Ascending aorta (tissue), 2 donors: ENCODE data around the gene SAMM50. TPM values are rescaled to one million over a fixed set of nuclear protein-coding genes. Genes with fewer than 3 reads are reported as not detected.
A peak's percentile ranks its signal among the peaks of the same experiment; 100 is the strongest.

ENCODE experiments used
- DNase-seq, 2 donors: peaks; one replicate each; pipeline ENCODE4 v3.0.0-alpha.2; 2019; ENCODE audit warnings: low spot score in 2 of 2
- H3K27ac ChIP-seq, 2 donors: fragments of 200-600 bp; sonication (generic); one replicate each; pipeline ENCODE4 v1.5.1; 2016 to 2017; ENCODE audit warnings: mild to moderate bottlenecking in 1 of 2
- H3K27me3 ChIP-seq: fragments of 200-600 bp; sonication (generic); one replicate; pipeline ENCODE4 v1.5.1; 2017
- H3K36me3 ChIP-seq, 2 donors: fragments of 200-600 bp; sonication (generic); one replicate each; pipeline ENCODE4 v1.5.1; 2016
- H3K4me1 ChIP-seq, 2 donors: fragments of 200-600 bp; sonication (generic); one replicate each; pipeline ENCODE4 v1.5.1; 2016 to 2017; ENCODE audit warnings: mild to moderate bottlenecking in 1 of 2
- H3K4me3 ChIP-seq, 2 donors: fragments of 200-600 bp; sonication (generic); one replicate each; pipeline ENCODE4 v1.5.1; 2016 to 2017; ENCODE audit warnings: mild to moderate bottlenecking in 1 of 2
- H3K9me3 ChIP-seq, 2 donors: fragments of 200-600 bp; sonication (generic); one replicate each; pipeline ENCODE4 v1.5.1; 2016
- CTCF ChIP-seq, 3 experiments: fragments of 200-600 bp in 2 of 3; fragments of 450-650 bp in 1 of 3; sonication (generic) in 2 of 3; IDR thresholded peaks; one replicate each; pipeline ENCODE4 v1.5.1; 2016 to 2019; ENCODE audit warnings: antibody characterized with exemption in 3 of 3, mild to moderate bottlenecking in 1 of 3, moderate library complexity in 1 of 3
- intact Hi-C: fragments of 100-400 bp; cut with DNase I; formaldehyde crosslinking; loops from one replicate; pipeline ENCODE4 v1.15.1; 2023
- total RNA-seq: library from RNA; depleted of rRNA; stranded (reverse); fragments of >200 nt; gene quantifications from one replicate; pipeline ENCODE4 v1.1.0, GENCODE V29; 2016

The SAMM50 gene
- total RNA-seq, 1 donor from 2014 or later: 23.6 TPM

DNA sequence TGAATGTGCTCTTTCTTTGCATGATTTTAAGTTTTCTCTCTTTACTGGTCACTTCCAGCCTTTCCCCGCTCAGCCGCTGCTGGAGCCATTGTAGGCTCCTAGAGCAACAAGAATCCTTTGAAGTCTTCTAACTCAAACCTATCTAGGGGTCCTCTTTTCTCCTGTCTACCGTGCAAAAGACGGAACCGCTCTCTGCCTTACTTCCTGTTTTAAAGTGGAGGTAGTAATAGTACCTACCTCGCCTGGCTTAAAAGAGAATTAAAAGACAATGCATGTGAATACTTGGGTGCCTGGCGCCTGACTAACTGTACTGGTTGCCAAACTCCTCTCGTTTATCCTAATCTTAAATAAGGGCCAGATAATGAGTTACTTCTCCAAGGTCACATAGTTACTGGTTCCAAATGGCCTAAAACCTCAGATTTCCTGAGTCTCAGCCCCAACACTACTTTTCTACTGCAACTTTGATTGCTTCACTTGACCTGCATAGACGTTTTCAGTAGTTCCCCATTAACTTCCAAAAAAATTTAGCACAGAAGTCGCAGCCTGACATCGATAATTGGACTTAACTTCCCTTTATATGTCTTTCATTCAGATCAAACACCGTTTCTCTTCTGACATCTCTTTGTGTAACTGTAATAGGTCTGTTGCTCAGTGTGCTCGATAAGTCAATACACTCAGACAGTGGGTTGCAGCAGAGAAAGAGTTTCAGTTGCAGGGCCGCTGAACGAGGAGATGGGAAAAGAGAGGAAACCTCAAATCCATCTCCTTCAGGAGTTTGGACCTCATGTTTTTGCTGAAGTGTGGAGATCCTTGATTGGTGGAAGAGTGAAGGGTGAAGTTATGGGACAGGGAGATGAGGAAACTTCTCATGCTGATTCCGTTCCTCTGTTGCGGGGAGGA, 891 bp downstream of the SAMM50 start:
- no peak for DNase-seq
- H3K27me3 ChIP-seq: no peaks in the 10 kb centered on the region
- H3K4me1 ChIP-seq: peaks cover 9 to 18% of the 10 kb centered on the region in 2 donors
- no peaks in the 10 kb centered on the region for H3K9me3 ChIP-seq
- no peaks in the 10 kb centered on the region for H3K36me3 ChIP-seq
- intact Hi-C loops: loop anchor here (2.0 to 5.0 kb wide), 3 partner anchors 31 to 541 kb away; partner anchors contain the start of genes EFCAB6 and RTL6
- H3K27ac ChIP-seq: peak overlapping the region; percentile 79
- TF ChIP-seq CTCF (IDR thresholded peaks at IDR 0.05): no peak
- peak overlapping the region; percentile 89 to 98 for H3K4me3 ChIP-seq

GRCh38 chr22:43956805-43957463, 1.7 kb downstream of the SAMM50 start:
- Histone ChIP-seq H3K9me3 (no peaks in the 10 kb centered on the region), H3K4me3 (peak overlapping the region; percentile 89 to 98), H3K27ac (no peak overlapping the region), H3K36me3 (no peaks in the 10 kb centered on the region), H3K4me1 (peaks cover 9 to 18% of the 10 kb centered on the region in 2 donors), H3K27me3 (no peaks in the 10 kb centered on the region)
- no peak for TF ChIP-seq CTCF (IDR thresholded peaks at IDR 0.05)
- DNase-seq: no peak
- intact Hi-C loops: loop anchor here (5.0 kb wide), 2 partner anchors 145 to 540 kb away; partner anchors contain the start of genes EFCAB6 and RTL6

GRCh38 chr22:43957871-43958270, 2.6 kb downstream of the SAMM50 start:
- intact Hi-C loops: loop anchor here (5.0 kb wide), 2 partner anchors 146 to 539 kb away; partner anchors contain the start of genes EFCAB6 and RTL6
- Histone ChIP-seq H3K4me3 (no peak overlapping the region), H3K36me3 (no peaks in the 10 kb centered on the region), H3K27ac (no peak overlapping the region), H3K27me3 (no peaks in the 10 kb centered on the region), H3K4me1 (peaks cover 9 to 18% of the 10 kb centered on the region in 2 donors), H3K9me3 (no peaks in the 10 kb centered on the region)
- DNase-seq: no peak
- TF ChIP-seq CTCF (IDR thresholded peaks at IDR 0.05): no peak

- Histone ChIP-seq H3K36me3 (peaks cover 38 to 59% of the 10 kb centered on the region in 2 donors), H3K27me3 (no peaks in the 10 kb centered on the region), H3K9me3 (no peaks in the 10 kb centered on the region), H3K4me3 (no peak overlapping the region), H3K4me1 (no peaks in the 10 kb centered on the region), H3K27ac (no peak overlapping the region)
- no peak for DNase-seq
- intact Hi-C loops: no loop called here
- no peak for TF ChIP-seq CTCF (IDR thresholded peaks at IDR 0.05)
Measured at GRCh38 chr22:43964314-43964857, 9.1 kb downstream of the SAMM50 start.

DNA sequence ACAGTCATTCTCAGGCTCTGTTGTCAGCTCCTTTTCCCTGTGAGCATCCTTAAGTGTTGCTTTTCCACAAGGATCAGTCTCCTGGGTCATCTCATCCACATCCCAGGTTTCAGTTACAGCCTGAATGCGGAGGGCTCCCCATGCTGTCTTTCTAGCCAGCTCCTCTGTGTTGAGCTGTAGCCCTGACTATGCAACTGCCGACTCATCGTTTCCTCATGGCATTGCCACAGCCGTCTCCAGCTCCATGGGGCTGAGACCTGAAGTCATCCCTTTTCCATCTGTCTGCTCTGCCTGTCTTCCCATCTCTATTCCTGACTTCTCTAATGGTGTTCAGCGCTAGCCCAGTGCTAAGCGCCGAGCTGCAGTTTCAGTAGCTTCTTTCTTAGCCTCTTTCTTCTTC, 11.8 kb downstream of the SAMM50 start:
- no peak for TF ChIP-seq CTCF (IDR thresholded peaks at IDR 0.05)
- no peaks in the 10 kb centered on the region for H3K27me3 ChIP-seq
- intact Hi-C loops: no loop called here
- no peak overlapping the region for H3K4me3 ChIP-seq
- H3K9me3 ChIP-seq: no peaks in the 10 kb centered on the region
- peaks cover 46 to 65% of the 10 kb centered on the region in 2 donors for H3K36me3 ChIP-seq
- H3K27ac ChIP-seq: no peak overlapping the region
- no peaks in the 10 kb centered on the region for H3K4me1 ChIP-seq
- no peak for DNase-seq
